Left renal pelvis (tissue), 4 donors: ENCODE results near the gene RASIP1. TPM values are rescaled to one million over a fixed set of nuclear protein-coding genes. Genes with fewer than 3 reads are reported as not detected.
"Not testable (repeated sequence)": the region's sequence is repeated elsewhere in the genome, so short reads cannot be mapped to it uniquely, and the experiment has no call there.

Experiments used
- DNase-seq, 4 donors: peaks; one replicate each; pipeline ENCODE4 v3.0.0-alpha.2; 2013; ENCODE audit warnings: low read depth in 4 of 4, low spot score in 3 of 4
- polyA plus RNA-seq, 4 donors: library from polyadenylated mRNA; unstranded; fragments of 120-200 nt; gene quantifications; one replicate each; pipeline ENCODE4 v1.2.1, GENCODE V29; 2013; ENCODE audit not compliant: insufficient read length in 4 of 4

RASIP1 gene
- polyA plus RNA-seq, 4 donors = 11.5 to 17.3 (median 13.1) TPM

- DNase-seq = peak; percentile 98 to 99 (median 99)
Measured at GRCh38 chr19:48713864-48714755, 26.3 kb downstream of the RASIP1 start.

- no peak for DNase-seq
Measured at GRCh38 chr19:48713041-48713863, 27.2 kb downstream of the RASIP1 start.

- no peak for DNase-seq
Measured at GRCh38 chr19:48711106-48711662, 29.2 kb downstream of the RASIP1 start.

GRCh38 chr19:48708471-48708870, 31.9 kb downstream of the RASIP1 start:
- no peak for DNase-seq

GRCh38 chr19:48705431-48705830, 35.0 kb downstream of the RASIP1 start:
- no peak for DNase-seq

- DNase-seq = no peak
Measured at GRCh38 chr19:48703316-48703715, 37.1 kb downstream of the RASIP1 start.

GRCh38 chr19:48702701-48703100, 37.7 kb downstream of the RASIP1 start:
- no peak for DNase-seq

- DNase-seq = no peak
Measured at GRCh38 chr19:48698046-48698445, 42.4 kb downstream of the RASIP1 start.

GRCh38 chr19:48696353-48697010, 43.9 kb downstream of the RASIP1 start:
- no peak for DNase-seq

- DNase-seq = no peak
Measured at GRCh38 chr19:48695743-48696352, 44.6 kb downstream of the RASIP1 start, which contains the start of gene FUT2. Gene FUT2, plus strand, starts transcription at chr19:48695971. Its CDS starts 6,986 bp downstream, at chr19:48702957.

GRCh38 chr19:48693629-48694028, 46.8 kb downstream of the RASIP1 start:
- DNase-seq = not testable (repeated sequence)

- DNase-seq = no peak
Measured at GRCh38 chr19:48689449-48689848, 51.0 kb downstream of the RASIP1 start.

GRCh38 chr19:48687776-48688175, 52.6 kb downstream of the RASIP1 start:
- DNase-seq = no peak

- not testable (repeated sequence) for DNase-seq
Measured at GRCh38 chr19:48686637-48687036, 53.8 kb downstream of the RASIP1 start.

GRCh38 chr19:48686088-48686487, 54.3 kb downstream of the RASIP1 start:
- no peak for DNase-seq

GRCh38 chr19:48685583-48685982, 54.8 kb downstream of the RASIP1 start:
- no peak for DNase-seq

GRCh38 chr19:48683349-48683748, 57.1 kb downstream of the RASIP1 start:
- DNase-seq = no peak

- no peak for DNase-seq
Measured at GRCh38 chr19:48681127-48681470, 59.3 kb downstream of the RASIP1 start.

- no peak for DNase-seq
Measured at GRCh38 chr19:48680436-48681126, 59.8 kb downstream of the RASIP1 start.

- DNase-seq = not testable (repeated sequence)
Measured at GRCh38 chr19:48680006-48680405, 60.4 kb downstream of the RASIP1 start.
